Caco-2 (cell line): ENCODE results near the gene DPP9. TPM values are rescaled to one million over a fixed set of nuclear protein-coding genes. Genes with fewer than 3 reads are reported as not detected.

ENCODE experiments used
- BruUV-seq: library from RNA; stranded (reverse); fragments of 400-500 nt; replicated peaks from 2 replicates; lab custom pipeline; 2021; lab: Mats Ljungman, UMichigan
- CTCF ChIA-PET: fragments of 300-600 bp; sonication (Branson Sonifier 250); formaldehyde crosslinking; loops from one replicate; lab custom pipeline; 2022; ENCODE audit warnings: antibody characterized with exemption; lab: Charles Lee
- POLR2A ChIA-PET: fragments of 300-600 bp; sonication (Branson Sonifier 250); formaldehyde crosslinking; loops from one replicate; lab custom pipeline; 2022; ENCODE audit warnings: antibody characterized with exemption; lab: Charles Lee
- DNase-seq, 2 experiments: peaks; one replicate each; pipeline versions ENCODE4 v3.0.0 to v3.0.0-alpha.2; 2020 to 2022
- H3K27me3 ChIP-seq: replicated peaks from 2 replicates; pipeline ENCODE4 v1.6.0; 2011; ENCODE audit warnings: low read length; ENCODE audit not compliant: control insufficient read depth, insufficient read depth
- H3K36me3 ChIP-seq: 2 replicates; pipeline ENCODE4 v1.5.1; 2011; ENCODE audit warnings: low read length; ENCODE audit not compliant: control insufficient read depth, insufficient read depth
- H3K4me1 ChIP-seq: fragments of 250-450 bp; sonication (Bioruptor Pico); 2 replicates; pipeline ENCODE4 v1.5.1; 2020; ENCODE audit warnings: mild to moderate bottlenecking
- H3K4me3 ChIP-seq: 2 replicates; pipeline ENCODE4 v1.5.1; 2011; ENCODE audit warnings: low read depth, mild to moderate bottlenecking, control low read depth, low read length
- H3K9me3 ChIP-seq: fragments of 250-450 bp; sonication (Bioruptor Pico); 2 replicates; pipeline ENCODE4 v1.5.1; 2020; ENCODE audit warnings: mild to moderate bottlenecking, moderate library complexity
- H3K27ac Mint-ChIP-seq: one replicate; pipeline ENCODE4 v1.8.0; 2022; ENCODE audit warnings: mixed read lengths; ENCODE audit not compliant: unreplicated experiment
- H3K27me3 Mint-ChIP-seq: one replicate; pipeline ENCODE4 v1.8.0; 2022; ENCODE audit warnings: mixed read lengths; ENCODE audit not compliant: insufficient read depth, unreplicated experiment
- H3K36me3 Mint-ChIP-seq: one replicate; pipeline ENCODE4 v1.8.0; 2022; ENCODE audit warnings: mild to moderate bottlenecking, mixed read lengths; ENCODE audit not compliant: insufficient read depth, unreplicated experiment
- H3K4me1 Mint-ChIP-seq: one replicate; pipeline ENCODE4 v1.8.0; 2022; ENCODE audit warnings: low read depth, mixed read lengths; ENCODE audit not compliant: unreplicated experiment
- H3K4me3 Mint-ChIP-seq: one replicate; pipeline ENCODE4 v1.8.0; 2022; ENCODE audit warnings: mild to moderate bottlenecking, moderate library complexity, mixed read lengths; ENCODE audit not compliant: unreplicated experiment
- H3K9me3 Mint-ChIP-seq: one replicate; pipeline ENCODE4 v1.8.0; 2022; ENCODE audit warnings: mixed read lengths; ENCODE audit not compliant: unreplicated experiment
- intact Hi-C: fragments of 100-400 bp; cut with micrococcal nuclease; formaldehyde crosslinking; loops from one replicate; pipeline ENCODE4 v1.10.0; 2022; ENCODE audit not compliant: unreplicated experiment
- total RNA-seq: library from RNA; stranded (reverse); gene quantifications from 2 replicates; pipeline ENCODE4 v1.2.3, GENCODE V29; 2022
- TF ChIP-seq, protein P1 (sequence below), 2 experiments: fragments of 200-600 bp in 1 of 2; IDR thresholded peaks; 1 replicate in 1 of 2; 2 replicates in 1 of 2; pipeline versions ENCODE4 v1.5.1 to v1.8.0; 2011 to 2022; ENCODE audit warnings: antibody characterized with exemption in 1 of 2, control low read depth in 1 of 2, inconsistent platforms in 1 of 2, low read depth in 1 of 2, low read length in 1 of 2, mild to moderate bottlenecking in 1 of 2, moderate library complexity in 1 of 2; ENCODE audit not compliant: insufficient read depth in 1 of 2, severe bottlenecking in 1 of 2, unreplicated experiment in 1 of 2

The DPP9 gene
- total RNA-seq, 1 experiment from 2014 or later, result 63.2 TPM

DNA sequence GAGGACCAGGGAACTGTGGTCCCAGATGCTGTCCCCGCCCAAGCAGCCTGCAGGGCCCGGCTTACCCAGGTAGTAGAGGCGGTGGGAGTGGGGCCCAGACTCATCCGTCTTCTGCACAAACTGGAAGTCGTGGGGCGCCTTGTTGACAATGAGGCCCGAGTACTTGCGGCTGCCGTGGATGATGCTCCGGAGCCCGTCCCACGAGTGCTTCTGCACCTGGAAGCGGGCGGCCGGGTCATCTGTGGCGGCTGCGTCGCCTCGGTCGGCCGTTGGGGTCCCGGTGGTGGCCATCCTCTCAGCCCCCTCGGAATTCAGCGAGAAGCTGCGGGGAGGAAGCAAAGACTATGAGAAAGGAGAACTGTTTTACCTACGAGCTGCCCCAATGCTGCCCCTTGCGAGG is 9.6 kb downstream of the DPP9 start:
- H3K36me3 ChIP-seq, result peaks cover 4% of the 10 kb centered on the region; the same call in 1 of the 2 replicates
- H3K36me3 Mint-ChIP-seq, result peaks cover 75% of the 10 kb centered on the region
- CTCF ChIA-PET, result no interaction called here
- peaks cover 12% of the 10 kb centered on the region for H3K4me1 Mint-ChIP-seq
- TF ChIP-seq, protein P1, sequence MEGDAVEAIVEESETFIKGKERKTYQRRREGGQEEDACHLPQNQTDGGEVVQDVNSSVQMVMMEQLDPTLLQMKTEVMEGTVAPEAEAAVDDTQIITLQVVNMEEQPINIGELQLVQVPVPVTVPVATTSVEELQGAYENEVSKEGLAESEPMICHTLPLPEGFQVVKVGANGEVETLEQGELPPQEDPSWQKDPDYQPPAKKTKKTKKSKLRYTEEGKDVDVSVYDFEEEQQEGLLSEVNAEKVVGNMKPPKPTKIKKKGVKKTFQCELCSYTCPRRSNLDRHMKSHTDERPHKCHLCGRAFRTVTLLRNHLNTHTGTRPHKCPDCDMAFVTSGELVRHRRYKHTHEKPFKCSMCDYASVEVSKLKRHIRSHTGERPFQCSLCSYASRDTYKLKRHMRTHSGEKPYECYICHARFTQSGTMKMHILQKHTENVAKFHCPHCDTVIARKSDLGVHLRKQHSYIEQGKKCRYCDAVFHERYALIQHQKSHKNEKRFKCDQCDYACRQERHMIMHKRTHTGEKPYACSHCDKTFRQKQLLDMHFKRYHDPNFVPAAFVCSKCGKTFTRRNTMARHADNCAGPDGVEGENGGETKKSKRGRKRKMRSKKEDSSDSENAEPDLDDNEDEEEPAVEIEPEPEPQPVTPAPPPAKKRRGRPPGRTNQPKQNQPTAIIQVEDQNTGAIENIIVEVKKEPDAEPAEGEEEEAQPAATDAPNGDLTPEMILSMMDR (IDR thresholded peaks at IDR 0.05; ENCODE audit: insufficient read depth in 1 of 2, low read depth in 1 of 2, low read length in 1 of 2, severe bottlenecking in 1 of 2, unreplicated experiment in 1 of 2), result no peak
- H3K4me3 ChIP-seq, result no peak overlapping the region
- POLR2A ChIA-PET, result interaction anchor here (0.6 kb wide), 1 partner anchor 9 kb away, joined by 4 read pairs; no protein-coding TSS in a partner anchor
- no peaks in the 10 kb centered on the region for H3K9me3 ChIP-seq
- H3K9me3 Mint-ChIP-seq, result no peaks in the 10 kb centered on the region
- H3K27ac Mint-ChIP-seq, result no peak overlapping the region
- no peak overlapping the region for H3K4me3 Mint-ChIP-seq
- intact Hi-C loops, result no loop called here
- no peaks in the 10 kb centered on the region for H3K27me3 Mint-ChIP-seq
- peaks cover 18% of the 10 kb centered on the region; the same call in 1 of the 2 replicates for H3K4me1 ChIP-seq
- no peaks in the 10 kb centered on the region for H3K27me3 ChIP-seq
- no peak for DNase-seq
- no TSS peak for BruUV-seq

DNA sequence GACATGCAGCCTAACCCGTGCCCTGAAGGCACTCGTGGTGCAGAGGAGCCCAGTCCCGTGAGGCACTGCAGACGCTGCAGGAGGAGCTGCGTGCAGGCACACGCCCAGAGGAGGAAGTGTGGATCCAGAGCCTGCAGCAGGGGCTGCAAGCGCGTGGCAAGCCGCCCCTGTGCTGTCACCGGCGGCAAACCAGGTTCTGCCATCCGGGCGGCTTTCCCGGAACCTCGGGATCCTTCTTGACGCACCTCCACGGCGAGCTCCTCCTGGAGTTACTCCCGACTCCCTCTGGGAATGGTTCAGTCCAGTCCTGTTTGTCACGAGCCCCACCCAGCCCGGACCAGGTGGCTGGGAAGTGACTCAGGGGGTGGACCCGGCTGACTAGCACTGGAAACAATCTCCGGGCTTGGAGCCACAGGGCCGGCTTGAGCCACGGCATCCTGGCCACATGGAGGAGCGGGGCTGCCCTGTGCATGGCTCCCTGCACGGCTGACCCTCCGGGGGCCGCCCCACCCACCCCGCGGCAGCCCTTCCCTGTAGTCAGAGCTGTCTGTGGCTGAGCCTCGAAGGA is 10.2 kb downstream of the DPP9 start:
- Mint-ChIP-seq H3K4me3 (no peak overlapping the region), H3K27me3 (no peaks in the 10 kb centered on the region), H3K4me1 (peaks cover 7% of the 10 kb centered on the region), H3K27ac (no peak overlapping the region), H3K36me3 (peaks cover 77% of the 10 kb centered on the region), H3K9me3 (no peaks in the 10 kb centered on the region)
- ChIA-PET POLR2A (interaction anchor here (0.6 kb wide), 1 partner anchor 9 kb away, joined by 4 read pairs; no protein-coding TSS in a partner anchor), CTCF (no interaction called here)
- no peak overlapping the region for H3K4me3 ChIP-seq
- no TSS peak for BruUV-seq
- no peak for DNase-seq
- peaks cover 18% of the 10 kb centered on the region; the same call in 1 of the 2 replicates for H3K4me1 ChIP-seq
- no peaks in the 10 kb centered on the region for H3K9me3 ChIP-seq
- TF ChIP-seq, protein P1 (IDR thresholded peaks at IDR 0.05; ENCODE audit: insufficient read depth in 1 of 2, low read depth in 1 of 2, low read length in 1 of 2, severe bottlenecking in 1 of 2, unreplicated experiment in 1 of 2), result no peak
- intact Hi-C loops, result no loop called here
- H3K36me3 ChIP-seq, result peaks cover 2% of the 10 kb centered on the region; the same call in 1 of the 2 replicates
- H3K27me3 ChIP-seq, result no peaks in the 10 kb centered on the region

DNA sequence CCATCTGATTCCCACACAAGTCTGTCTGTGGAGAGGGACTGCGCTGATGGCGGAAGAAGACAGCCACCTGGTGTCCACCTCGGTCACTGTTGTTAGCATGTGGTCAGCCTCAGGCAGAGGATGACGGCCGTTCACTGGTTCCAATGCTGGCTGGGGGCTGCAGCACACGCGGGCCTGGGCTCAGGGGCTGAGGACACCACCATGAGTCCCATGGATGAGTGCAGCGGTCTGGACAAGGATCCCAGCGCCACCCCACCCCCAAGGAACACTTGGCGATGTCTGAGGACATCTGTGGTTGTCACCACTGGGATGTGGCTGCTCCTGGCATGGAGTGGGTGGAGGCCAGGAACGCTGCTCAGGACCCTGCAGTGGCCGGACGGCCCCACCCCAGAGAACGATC is 10.9 kb downstream of the DPP9 start:
- intact Hi-C loops, result no loop called here
- H3K9me3 Mint-ChIP-seq, result no peaks in the 10 kb centered on the region
- H3K4me1 Mint-ChIP-seq, result peaks cover 6% of the 10 kb centered on the region
- POLR2A ChIA-PET, result no interaction called here
- TF ChIP-seq, protein P1 (IDR thresholded peaks at IDR 0.05; ENCODE audit: insufficient read depth in 1 of 2, low read depth in 1 of 2, low read length in 1 of 2, severe bottlenecking in 1 of 2, unreplicated experiment in 1 of 2), result no peak
- Histone ChIP-seq H3K36me3 (no peaks in the 10 kb centered on the region; the same call in 1 of the 2 replicates), H3K4me1 (peaks cover 18% of the 10 kb centered on the region; the same call in 1 of the 2 replicates), H3K9me3 (no peaks in the 10 kb centered on the region), H3K4me3 (no peak overlapping the region), H3K27me3 (no peaks in the 10 kb centered on the region)
- peaks cover 76% of the 10 kb centered on the region for H3K36me3 Mint-ChIP-seq
- CTCF ChIA-PET, result interaction anchor here (0.6 kb wide), 1 partner anchor 79 kb away, joined by 5 read pairs; the partner anchor contains the start of gene FEM1A
- no peak for DNase-seq
- no TSS peak for BruUV-seq
- H3K27me3 Mint-ChIP-seq, result no peaks in the 10 kb centered on the region
- H3K4me3 Mint-ChIP-seq, result no peak overlapping the region
- H3K27ac Mint-ChIP-seq, result no peak overlapping the region
